Measurements from ENCODE around the gene GOLGA6A. TPM values are rescaled to one million over a fixed set of nuclear protein-coding genes. Genes with fewer than 3 reads are reported as not detected.

The GOLGA6A gene
- total RNA-seq, 3 donors from 2014 or later = not detected

DNA sequence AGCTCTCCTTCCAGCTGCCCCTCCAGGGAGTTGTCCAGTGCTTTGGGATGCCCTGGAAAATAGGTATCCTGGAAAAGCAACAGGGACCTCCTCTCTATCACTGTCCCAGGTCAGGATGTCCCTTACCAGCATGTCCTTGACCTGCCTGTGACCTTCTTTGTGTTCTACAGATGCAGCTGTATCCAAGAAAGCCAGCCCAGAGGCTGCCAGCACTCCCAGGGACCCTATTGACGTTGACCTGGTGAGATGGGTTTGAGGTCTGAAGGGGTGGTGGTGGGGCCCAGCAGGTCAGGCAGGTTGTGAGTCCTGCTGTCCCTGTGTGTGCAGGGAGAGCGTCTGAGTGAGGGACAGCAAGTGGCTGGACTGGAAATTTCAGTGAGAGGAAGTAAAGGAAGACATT, 57.7 kb downstream of the GOLGA6A start:
- ATAC-seq (no peak), DNase-seq (no peak)
- Mint-ChIP-seq H3K4me1 (ENCODE audit: low read depth) (peaks cover 4% of the 10 kb centered on the region), H3K9me3 (no peaks in the 10 kb centered on the region), H3K36me3 (ENCODE audit: insufficient read depth) (peaks cover 32% of the 10 kb centered on the region), H3K4me3 (no peak overlapping the region), H3K27me3 (ENCODE audit: low read depth) (no peaks in the 10 kb centered on the region)

DNA sequence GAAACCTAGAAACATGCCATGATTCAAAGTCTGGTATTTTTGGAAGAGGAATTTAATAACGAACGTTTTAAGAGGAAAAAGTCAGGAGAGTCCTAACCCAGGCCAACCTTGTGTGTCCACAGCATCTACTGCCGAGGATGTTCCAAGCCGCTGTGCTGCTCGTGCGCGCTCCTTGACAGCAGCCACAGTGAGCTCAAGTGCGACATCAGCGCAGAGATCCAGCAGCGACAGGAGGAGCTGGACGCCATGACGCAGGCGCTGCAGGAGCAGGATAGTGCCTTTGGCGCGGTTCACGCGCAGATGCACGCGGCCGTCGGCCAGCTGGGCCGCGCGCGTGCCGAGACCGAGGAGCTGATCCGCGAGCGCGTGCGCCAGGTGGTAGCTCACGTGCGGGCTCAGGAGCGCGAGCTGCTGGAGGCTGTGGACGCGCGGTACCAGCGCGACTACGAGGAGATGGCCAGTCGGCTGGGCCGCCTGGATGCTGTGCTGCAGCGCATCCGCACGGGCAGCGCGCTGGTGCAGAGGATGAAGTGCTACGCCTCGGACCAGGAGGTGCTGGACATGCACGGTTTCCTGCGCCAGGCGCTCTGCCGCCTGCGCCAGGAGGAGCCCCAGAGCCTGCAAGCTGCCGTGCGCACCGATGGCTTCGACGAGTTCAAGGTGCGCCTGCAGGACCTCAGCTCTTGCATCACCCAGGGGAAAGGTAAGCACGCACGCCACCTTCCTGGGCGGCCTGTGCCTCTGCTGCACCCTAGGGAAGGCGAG, 59.5 kb downstream of the GOLGA6A start:
- H3K27me3 Mint-ChIP-seq (ENCODE audit: low read depth) = no peaks in the 10 kb centered on the region
- H3K4me3 Mint-ChIP-seq = no peak overlapping the region
- H3K9me3 Mint-ChIP-seq = no peaks in the 10 kb centered on the region
- ATAC-seq (no peak), DNase-seq (no peak)
- H3K4me1 Mint-ChIP-seq (ENCODE audit: low read depth) = peaks cover 5% of the 10 kb centered on the region
- H3K36me3 Mint-ChIP-seq (ENCODE audit: insufficient read depth) = peaks cover 28% of the 10 kb centered on the region

Other genes with a start within 250 kb of the GOLGA6A start
- gene TBC1D21, start 209.0 kb downstream of the GOLGA6A start, total RNA-seq = not detected
- gene LOXL1, start 156.1 kb downstream of the GOLGA6A start, total RNA-seq = 1 to 10 TPM in 1 of 3 donors, under 1 TPM in 2; 0.65 to 1.2 (median 0.81) TPM
- gene STOML1, start 90.3 kb downstream of the GOLGA6A start, total RNA-seq = 10 to 100 TPM; 14.6 to 17.9 (median 16.4) TPM
- 10 to 100 TPM; 34.9 to 39.1 (median 34.9) TPM for gene PML, start 87.8 kb downstream of the GOLGA6A start, total RNA-seq
- gene ISLR2, start 48.0 kb upstream of the GOLGA6A start, total RNA-seq = not detected
- under 1 TPM in 1 of 3 donors, not detected in 2; 0.26 TPM for gene ISLR, start 91.2 kb upstream of the GOLGA6A start, total RNA-seq
- gene STRA6, start 120.2 kb upstream of the GOLGA6A start, total RNA-seq = not detected
- not detected for gene CCDC33, start 153.8 kb upstream of the GOLGA6A start, total RNA-seq